ENCODE results near the gene HOXD9.

Gene HOXD9

GRCh38 chr2:176138526-176138922, 16.0 kb downstream of the HOXD9 start:
- H3K4me3 ChIP-seq (ENCODE audit: low read depth, low read length), result no peak overlapping the region
- DNase-seq (ENCODE audit: low read depth), result no peak
- no peak for TF ChIP-seq MAX (IDR thresholded peaks at IDR 0.05; ENCODE audit: low read depth, low read length)

DNA sequence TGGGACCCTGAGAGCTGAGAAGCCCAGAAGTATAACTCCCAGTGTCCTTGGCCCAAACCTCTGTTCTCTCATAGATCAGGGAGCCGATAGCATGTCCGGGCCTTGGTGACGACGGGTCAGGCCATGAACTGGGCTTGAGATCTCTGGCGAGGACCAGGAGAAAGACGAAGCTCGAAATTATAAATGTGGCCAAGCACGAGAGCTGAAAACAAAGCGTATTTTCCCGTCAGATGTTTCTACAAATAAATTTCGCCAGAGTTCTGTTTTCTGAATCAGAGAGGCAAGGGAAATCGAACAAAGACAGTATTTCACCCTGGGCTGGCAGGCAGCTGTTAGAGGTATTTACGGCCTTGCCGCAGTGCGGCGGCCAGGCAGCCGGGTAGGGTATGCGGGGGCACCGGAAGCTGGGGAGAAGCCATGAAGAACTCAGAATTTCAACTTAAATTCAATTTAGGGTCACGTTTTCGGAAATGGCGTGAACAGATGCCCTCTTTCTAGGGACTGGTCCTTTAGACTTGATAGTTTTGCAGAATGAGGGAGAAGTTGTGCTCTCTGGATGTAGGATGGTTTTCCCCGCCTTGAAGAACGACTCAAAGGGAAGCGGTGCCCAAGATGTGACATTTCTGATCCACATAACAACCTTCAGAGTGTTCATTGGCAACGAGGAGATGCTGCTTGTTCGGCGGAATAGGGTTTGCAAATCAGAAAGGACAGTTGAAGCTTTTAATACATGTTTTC, 16.6 kb downstream of the HOXD9 start:
- TF ChIP-seq POLR2A (IDR thresholded peaks at IDR 0.05; ENCODE audit: extremely low read depth, insufficient read length), result no peak
- TF ChIP-seq MAX (IDR thresholded peaks at IDR 0.05; ENCODE audit: low read depth, low read length), result no peak
- TF ChIP-seq MYC (IDR thresholded peaks at IDR 0.05; ENCODE audit: low read depth, low read length), result no peak
- TF ChIP-seq CTCF (IDR thresholded peaks at IDR 0.05; ENCODE audit: low read depth, low read length), result no peak
- no peak for DNase-seq (ENCODE audit: low read depth)
- no peak overlapping the region for H3K4me3 ChIP-seq (ENCODE audit: low read depth, low read length)

- TF ChIP-seq MYC (IDR thresholded peaks at IDR 0.05; ENCODE audit: low read depth, low read length), result no peak
- TF ChIP-seq POLR2A (IDR thresholded peaks at IDR 0.05; ENCODE audit: extremely low read depth, insufficient read length), result no peak
- no peak for TF ChIP-seq MAX (IDR thresholded peaks at IDR 0.05; ENCODE audit: low read depth, low read length)
- no peak for TF ChIP-seq CTCF (IDR thresholded peaks at IDR 0.05; ENCODE audit: low read depth, low read length)
- H3K4me3 ChIP-seq (ENCODE audit: low read depth, low read length), result no peak overlapping the region
- no peak for DNase-seq (ENCODE audit: low read depth)
These were observed 17.4 kb downstream of the HOXD9 start for GRCh38 chr2:176139661-176140512.

DNA sequence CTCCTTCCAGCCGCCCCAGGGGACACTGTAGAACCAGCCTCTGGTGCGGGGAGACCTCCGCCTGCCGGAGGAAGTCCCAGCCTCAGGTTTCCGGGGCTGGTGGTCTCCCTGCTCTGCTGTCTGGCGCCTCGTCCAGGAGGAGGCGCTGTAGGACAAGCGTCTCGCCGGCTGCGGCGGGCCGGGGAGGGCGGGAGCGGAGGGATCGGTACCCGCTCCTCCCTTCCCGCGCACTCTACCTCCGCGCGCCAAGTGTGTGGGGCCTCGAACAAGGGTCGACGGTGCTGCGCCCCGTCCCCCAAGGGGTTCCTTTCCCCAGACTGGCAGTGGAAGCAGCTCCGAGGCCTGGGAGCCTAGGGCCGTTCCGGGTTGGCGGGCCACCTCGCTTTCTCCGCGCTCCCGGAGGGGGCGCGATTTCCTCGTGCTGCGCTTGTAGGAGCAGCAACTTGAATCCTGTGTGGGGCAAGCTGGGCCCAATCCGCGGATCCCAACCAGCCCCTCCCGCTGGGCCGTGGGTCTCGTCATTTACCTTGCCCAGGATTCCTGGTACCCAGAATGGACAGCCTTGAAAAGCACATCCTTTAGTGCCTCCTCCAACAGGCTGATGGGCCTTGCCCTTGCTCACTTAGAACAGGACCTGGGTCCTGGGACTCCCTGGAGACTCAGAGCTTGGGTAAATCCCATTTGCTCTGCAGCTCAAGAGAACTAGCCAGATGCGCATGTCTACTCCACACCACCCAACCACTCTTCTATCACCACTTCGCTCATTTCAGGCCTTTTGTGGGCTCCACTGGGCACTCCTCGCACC, 18.2 kb downstream of the HOXD9 start:
- H3K4me3 ChIP-seq (ENCODE audit: low read depth, low read length), result no peak overlapping the region
- TF ChIP-seq POLR2A (IDR thresholded peaks at IDR 0.05; ENCODE audit: extremely low read depth, insufficient read length) (no peak), CTCF (IDR thresholded peaks at IDR 0.05; ENCODE audit: low read depth, low read length) (peak; percentile 83)
- DNase-seq (ENCODE audit: low read depth), result peak; percentile 83

DNA sequence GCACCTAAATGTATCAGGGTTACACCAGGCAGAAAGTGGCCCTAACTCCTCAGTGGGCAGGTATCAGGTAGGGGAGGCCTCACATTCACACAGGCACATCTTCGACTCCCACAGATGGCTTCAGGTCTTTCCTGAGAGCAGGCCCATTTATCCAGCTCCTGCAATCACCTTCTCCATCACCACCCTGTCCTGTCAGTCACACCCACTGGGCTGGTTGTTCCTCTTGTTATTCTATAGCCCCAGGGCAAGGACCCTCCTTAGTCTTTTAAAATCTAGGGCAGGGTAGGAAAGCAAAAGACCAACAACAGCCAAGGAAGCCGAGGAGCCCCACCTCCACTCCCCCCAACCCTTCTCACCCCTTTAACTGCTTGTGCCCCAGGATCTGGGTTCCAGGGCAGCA, 19.8 kb downstream of the HOXD9 start:
- no peak overlapping the region for H3K4me3 ChIP-seq (ENCODE audit: low read depth, low read length)
- no peak for DNase-seq (ENCODE audit: low read depth)
- TF ChIP-seq POLR2A (IDR thresholded peaks at IDR 0.05; ENCODE audit: extremely low read depth, insufficient read length) (no peak), CTCF (IDR thresholded peaks at IDR 0.05; ENCODE audit: low read depth, low read length) (no peak), MAX (IDR thresholded peaks at IDR 0.05; ENCODE audit: low read depth, low read length) (no peak), MYC (IDR thresholded peaks at IDR 0.05; ENCODE audit: low read depth, low read length) (no peak)
